GM06990 (cell line): ENCODE data around the gene SGIP1.
A peak's percentile ranks its signal among the peaks of the same experiment; 100 is the strongest.

Source experiments
- DNase-seq: peaks from one replicate; pipeline ENCODE4 v3.0.0-alpha.2; 2011; ENCODE audit not compliant: insufficient read length; ENCODE audit errors: extremely low read depth
- H3K27me3 ChIP-seq: replicated peaks from 2 replicates; pipeline ENCODE4 v1.6.0; 2011; ENCODE audit warnings: low read length; ENCODE audit not compliant: control insufficient read depth, insufficient read depth
- H3K36me3 ChIP-seq: 2 replicates; pipeline ENCODE4 v1.5.1; 2011; ENCODE audit warnings: low read length; ENCODE audit not compliant: control insufficient read depth, insufficient read depth
- H3K4me3 ChIP-seq: replicated peaks from 2 replicates; pipeline ENCODE4 v1.5.1; 2011; ENCODE audit warnings: low read depth, mild to moderate bottlenecking, control low read depth, low read length
- CTCF ChIP-seq: IDR thresholded peaks from 2 replicates; pipeline ENCODE4 v1.5.1; 2011; ENCODE audit warnings: low read length, control low read depth, mild to moderate bottlenecking, inconsistent platforms; ENCODE audit not compliant: insufficient read depth, poor library complexity, severe bottlenecking

Gene SGIP1

GRCh38 chr1:66739401-66740157 lies 205.6 kb downstream of the SGIP1 start:
- no peaks in the 10 kb centered on the region for H3K36me3 ChIP-seq
- TF ChIP-seq CTCF: no peak
- no peaks in the 10 kb centered on the region for H3K27me3 ChIP-seq
- DNase-seq: no peak
- no peak overlapping the region for H3K4me3 ChIP-seq

- H3K27me3 ChIP-seq: no peaks in the 10 kb centered on the region
- no peak for DNase-seq
- H3K4me3 ChIP-seq: no peak overlapping the region
- TF ChIP-seq CTCF: no peak
- H3K36me3 ChIP-seq: no peaks in the 10 kb centered on the region
Observed at GRCh38 chr1:66745451-66745850, 211.5 kb downstream of the SGIP1 start.

DNA sequence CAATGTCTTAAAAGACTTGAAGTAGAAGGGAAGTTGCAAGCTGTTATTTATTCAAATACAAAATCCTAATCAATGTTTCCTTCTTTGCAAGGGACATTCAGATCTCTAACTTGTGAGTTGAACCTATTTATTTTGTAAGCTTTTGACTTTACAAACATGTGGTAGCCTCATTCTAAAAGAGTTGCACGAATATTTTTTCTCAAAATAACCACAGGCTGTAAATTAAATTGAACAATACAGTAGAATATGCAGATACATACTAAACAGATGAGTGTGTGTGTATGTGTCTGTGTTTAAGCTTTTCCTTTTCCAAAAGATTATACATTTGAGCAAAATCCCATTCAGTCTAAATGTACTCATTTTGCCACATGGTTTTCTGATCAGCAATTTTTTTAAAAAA lies 213.5 kb downstream of the SGIP1 start:
- DNase-seq: no peak
- peaks cover 2% of the 10 kb centered on the region for H3K27me3 ChIP-seq
- no peak for TF ChIP-seq CTCF
- no peaks in the 10 kb centered on the region for H3K36me3 ChIP-seq
- H3K4me3 ChIP-seq: no peak overlapping the region

- no peaks in the 10 kb centered on the region for H3K36me3 ChIP-seq
- DNase-seq: no peak
- TF ChIP-seq CTCF: no peak
- H3K4me3 ChIP-seq: no peak overlapping the region
- H3K27me3 ChIP-seq: peaks cover 4% of the 10 kb centered on the region
Observed at GRCh38 chr1:66750577-66750976, 216.6 kb downstream of the SGIP1 start.

DNA sequence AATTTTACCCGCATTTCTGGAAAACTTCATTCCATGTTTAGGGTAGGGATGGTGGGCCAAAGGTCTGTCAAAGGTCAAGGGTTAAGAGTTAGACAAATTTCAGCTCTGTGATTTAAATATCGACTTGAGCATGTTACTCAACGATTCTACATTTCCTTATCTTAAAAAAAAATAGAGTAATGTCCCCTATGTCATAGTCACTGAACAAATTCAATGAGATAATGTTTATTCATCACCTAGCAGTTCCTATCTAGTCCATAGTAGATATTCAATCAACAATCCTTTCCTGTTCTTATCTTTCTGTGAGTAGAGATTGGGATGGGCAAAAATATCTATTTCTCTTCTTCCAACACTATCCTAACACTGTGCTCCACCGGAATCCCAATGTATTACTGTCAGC lies 217.2 kb downstream of the SGIP1 start:
- Histone ChIP-seq H3K36me3 (no peaks in the 10 kb centered on the region), H3K27me3 (peaks cover 4% of the 10 kb centered on the region), H3K4me3 (no peak overlapping the region)
- no peak for DNase-seq
- TF ChIP-seq CTCF: no peak

DNA sequence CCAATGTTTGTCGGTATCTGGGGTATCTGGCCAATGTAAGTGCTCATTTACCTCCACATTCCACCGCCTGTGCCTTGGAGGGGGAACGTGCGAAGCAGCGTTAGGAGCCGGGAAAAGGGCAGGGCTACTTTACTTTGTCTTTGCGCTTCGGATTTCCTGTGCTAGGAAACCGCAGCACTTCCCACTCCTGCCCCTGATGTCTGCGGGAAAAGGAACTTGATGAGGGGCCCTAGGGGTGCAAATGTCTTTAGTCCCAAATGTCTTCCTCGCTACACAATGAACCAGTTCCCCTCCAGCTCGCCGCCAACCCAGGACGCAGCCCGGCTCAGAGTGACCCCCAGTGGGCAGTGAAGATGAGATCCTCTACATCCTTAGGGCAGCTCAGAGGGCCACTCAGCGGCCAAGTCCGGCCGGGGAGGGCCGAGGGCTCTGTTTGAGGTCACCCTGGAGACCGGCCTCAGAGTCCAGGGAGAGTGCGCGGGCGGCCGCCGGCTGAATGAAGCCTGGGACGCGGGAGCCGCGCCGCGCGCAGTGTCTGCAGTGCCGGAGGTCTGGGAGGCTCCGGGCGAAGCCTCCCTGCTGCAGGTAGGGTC lies 218.1 kb downstream of the SGIP1 start, which contains the start of gene DYNLT5:
DYNLT5 (plus strand) TSS at position 460 of the 593 bp plus-strand sequence. CDS start 2,200 bp downstream, outside the sequence.
- peak within 1 kb of the TSS; percentile 9; the same call in 1 of the 2 replicates for H3K4me3 ChIP-seq
- H3K36me3 ChIP-seq: no peaks in the 10 kb centered on the region
- DNase-seq: no peak
- TF ChIP-seq CTCF: no peak
- H3K27me3 ChIP-seq: peaks cover 4% of the 10 kb centered on the region
